ENCODE measurements around the gene MAPT. TPM values are rescaled to one million over a fixed set of nuclear protein-coding genes. Genes with fewer than 3 reads are reported as not detected.
A peak's percentile ranks its signal among the peaks of the same experiment; 100 is the strongest.
"Not testable (repeated sequence)": the region's sequence is repeated elsewhere in the genome, so short reads cannot be mapped to it uniquely, and the experiment has no call there.

Gene MAPT
- total RNA-seq, 8 experiments from 2014 or later: 1.7 to 159 (median 84.5) TPM

GRCh38 chr17:46009681-46010596 lies 115.6 kb downstream of the MAPT start:
- no peak overlapping the region for H3K4me3 ChIP-seq
- no peak overlapping the region for H3K27ac ChIP-seq
- peak in 1 of 8 experiments; percentile 49 for ATAC-seq (replicated peaks in 6 of 8)
- 21 to 100% (median 88%) methylated on average over 1 to 10 of the region's 33 CpGs; no CpG with 5 or more reads in 3 of the 10 experiments for WGBS, 10 experiments
- in situ Hi-C loops (cut with MboI; ENCODE audit: low pct_unique_long_range_greater_than_20kb in 2 of 9, low sequenced_read_pairs in 9 of 9, unreplicated experiment in 9 of 9): no loop called here
- peaks cover 2 to 5% of the 10 kb centered on the region in 2 donors for H3K4me1 ChIP-seq (replicated peaks in 1 of 2)

GRCh38 chr17:46010597-46011186 lies 116.3 kb downstream of the MAPT start:
- no peak for ATAC-seq (replicated peaks in 6 of 8)

GRCh38 chr17:46011711-46012505 lies 117.6 kb downstream of the MAPT start:
- 67 to 100% (median 95%) methylated on average over 2 to 4 of the region's 28 CpGs; no CpG with 5 or more reads in 5 of the 10 experiments for WGBS, 10 experiments
- in situ Hi-C loops (cut with MboI; ENCODE audit: low pct_unique_long_range_greater_than_20kb in 2 of 9, low sequenced_read_pairs in 9 of 9, unreplicated experiment in 9 of 9): no loop called here
- peak in 1 of 8 experiments; percentile 8 for ATAC-seq (replicated peaks in 6 of 8)
- Histone ChIP-seq H3K4me1 (replicated peaks in 1 of 2) (peaks cover 2 to 5% of the 10 kb centered on the region in 2 donors), H3K27ac (no peak overlapping the region), H3K4me3 (no peak overlapping the region)

More at GRCh38 chr17:46010597-46011186, 116.3 kb downstream of the MAPT start:
- Histone ChIP-seq H3K4me3 (no peak overlapping the region), H3K4me1 (replicated peaks in 1 of 2) (peaks cover 2 to 5% of the 10 kb centered on the region in 2 donors), H3K27ac (no peak overlapping the region)
- in situ Hi-C loops (cut with MboI; ENCODE audit: low pct_unique_long_range_greater_than_20kb in 2 of 9, low sequenced_read_pairs in 9 of 9, unreplicated experiment in 9 of 9): no loop called here
- WGBS, 10 experiments: 62 to 89% (median 83%) methylated on average over 1 to 10 of the region's 16 CpGs; no CpG with 5 or more reads in 3 of the 10 experiments

GRCh38 chr17:46012506-46013079 lies 118.2 kb downstream of the MAPT start:
- in situ Hi-C loops (cut with MboI; ENCODE audit: low pct_unique_long_range_greater_than_20kb in 2 of 9, low sequenced_read_pairs in 9 of 9, unreplicated experiment in 9 of 9): no loop called here
- Histone ChIP-seq H3K4me3 (no peak overlapping the region), H3K4me1 (replicated peaks in 1 of 2) (peaks cover 2 to 5% of the 10 kb centered on the region in 2 donors), H3K27ac (no peak overlapping the region)
- WGBS, 10 experiments: 63 to 95% (median 76%) methylated on average over 1 to 6 of the region's 11 CpGs; no CpG with 5 or more reads in 6 of the 10 experiments
- peak in 1 of 8 experiments; percentile 16 for ATAC-seq (replicated peaks in 6 of 8)

GRCh38 chr17:46013127-46013501 lies 118.8 kb downstream of the MAPT start:
- in situ Hi-C loops (cut with MboI; ENCODE audit: low pct_unique_long_range_greater_than_20kb in 2 of 9, low sequenced_read_pairs in 9 of 9, unreplicated experiment in 9 of 9): no loop called here
- H3K27ac ChIP-seq: no peak overlapping the region
- 28 to 83% (median 60%) methylated on average over 1 to 6 of the region's 7 CpGs; no CpG with 5 or more reads in 5 of the 10 experiments for WGBS, 10 experiments

GRCh38 chr17:46013502-46014165 lies 119.3 kb downstream of the MAPT start:
- in situ Hi-C loops (cut with MboI; ENCODE audit: low pct_unique_long_range_greater_than_20kb in 2 of 9, low sequenced_read_pairs in 9 of 9, unreplicated experiment in 9 of 9): no loop called here
- WGBS, 10 experiments: 20 to 100% (median 77%) methylated on average over 1 to 7 of the region's 9 CpGs; no CpG with 5 or more reads in 4 of the 10 experiments
- H3K27ac ChIP-seq: no peak overlapping the region
- peaks cover 2 to 5% of the 10 kb centered on the region in 2 donors for H3K4me1 ChIP-seq (replicated peaks in 1 of 2)
- no peak overlapping the region for H3K4me3 ChIP-seq
- ATAC-seq (replicated peaks in 6 of 8): peak in 4 of 8 experiments; percentile 30 to 97 (median 77)

More at GRCh38 chr17:46013127-46013501, 118.8 kb downstream of the MAPT start:
- no peak for ATAC-seq (replicated peaks in 6 of 8)
- H3K4me1 ChIP-seq (replicated peaks in 1 of 2): peaks cover 2 to 5% of the 10 kb centered on the region in 2 donors
- H3K4me3 ChIP-seq: no peak overlapping the region

- H3K4me3 ChIP-seq; in situ Hi-C loops (cut with MboI; ENCODE audit: low pct_unique_long_range_greater_than_20kb in 2 of 9, low sequenced_read_pairs in 9 of 9, unreplicated experiment in 9 of 9); H3K4me1 ChIP-seq (replicated peaks in 1 of 2); H3K27ac ChIP-seq; ATAC-seq (replicated peaks in 6 of 8): not testable (repeated sequence)
- 75 to 100% (median 90%) methylated on average over 1 to 7 of the region's 8 CpGs; no CpG with 5 or more reads in 3 of the 10 experiments for WGBS, 10 experiments
Measured at GRCh38 chr17:46019408-46019925, 125.1 kb downstream of the MAPT start.

- peak in 2 of 8 experiments; percentile 23 to 60 for ATAC-seq (replicated peaks in 6 of 8)
Measured at GRCh38 chr17:46020023-46020761, 125.8 kb downstream of the MAPT start.

GRCh38 chr17:46020998-46021397 lies 126.6 kb downstream of the MAPT start:
- no peak overlapping the region for H3K4me3 ChIP-seq
- 84 to 100% methylated on average over 2 to 4 of the region's 12 CpGs; no CpG with 5 or more reads in 8 of the 10 experiments for WGBS, 10 experiments
- H3K27ac ChIP-seq: no peak overlapping the region
- ATAC-seq (replicated peaks in 6 of 8): no peak
- in situ Hi-C loops (cut with MboI; ENCODE audit: low pct_unique_long_range_greater_than_20kb in 2 of 9, low sequenced_read_pairs in 9 of 9, unreplicated experiment in 9 of 9): no loop called here
- H3K4me1 ChIP-seq (replicated peaks in 1 of 2): no peaks in the 10 kb centered on the region

More at GRCh38 chr17:46020023-46020761, 125.8 kb downstream of the MAPT start:
- no peak overlapping the region for H3K4me3 ChIP-seq
- WGBS, 10 experiments: 60 to 100% (median 90%) methylated on average over 1 to 6 of the region's 14 CpGs; no CpG with 5 or more reads in 2 of the 10 experiments
- H3K27ac ChIP-seq: no peak overlapping the region
- in situ Hi-C loops (cut with MboI; ENCODE audit: low pct_unique_long_range_greater_than_20kb in 2 of 9, low sequenced_read_pairs in 9 of 9, unreplicated experiment in 9 of 9): no loop called here
- no peaks in the 10 kb centered on the region for H3K4me1 ChIP-seq (replicated peaks in 1 of 2)

- 80 to 100% (median 83%) methylated on average over 1 to 2 of the region's 7 CpGs; no CpG with 5 or more reads in 5 of the 10 experiments for WGBS, 10 experiments
- ATAC-seq (replicated peaks in 6 of 8); in situ Hi-C loops (cut with MboI; ENCODE audit: low pct_unique_long_range_greater_than_20kb in 2 of 9, low sequenced_read_pairs in 9 of 9, unreplicated experiment in 9 of 9); H3K4me1 ChIP-seq (replicated peaks in 1 of 2); H3K27ac ChIP-seq; H3K4me3 ChIP-seq: not testable (repeated sequence)
Measured at GRCh38 chr17:46023366-46023765, 129.0 kb downstream of the MAPT start.

- in situ Hi-C loops (cut with MboI; ENCODE audit: low pct_unique_long_range_greater_than_20kb in 2 of 9, low sequenced_read_pairs in 9 of 9, unreplicated experiment in 9 of 9): no loop called here
- no peak overlapping the region for H3K27ac ChIP-seq
- WGBS, 10 experiments: 59 to 95% (median 88%) methylated on average over 2 to 9 of the region's 24 CpGs
- no peak overlapping the region for H3K4me3 ChIP-seq
- no peak for ATAC-seq (replicated peaks in 6 of 8)
- no peaks in the 10 kb centered on the region for H3K4me1 ChIP-seq (replicated peaks in 1 of 2)
Measured at GRCh38 chr17:46023783-46024388, 129.5 kb downstream of the MAPT start.
